Neuronal stem cell (in vitro differentiated cells): ENCODE measurements around the gene NAP1L4.
A peak's percentile ranks its signal among the peaks of the same experiment; 100 is the strongest.

Source experiments
- DNase-seq: peaks from one replicate; pipeline ENCODE4 v3.0.0-alpha.2; 2013; ENCODE audit warnings: low spot score
- H2AFZ ChIP-seq: one replicate; pipeline ENCODE4 v1.6.1; 2013; ENCODE audit warnings: mild to moderate bottlenecking, low read length, inconsistent platforms
- H2AK5ac ChIP-seq: 2 replicates; pipeline ENCODE4 v1.6.1; 2013; ENCODE audit warnings: low read depth, mild to moderate bottlenecking, inconsistent platforms, low read length, moderate library complexity, mixed read lengths
- H2BK120ac ChIP-seq: 2 replicates; pipeline ENCODE4 v1.6.1; 2013; ENCODE audit warnings: low read depth, mild to moderate bottlenecking, inconsistent platforms, low read length, moderate library complexity, mixed read lengths
- H2BK12ac ChIP-seq: one replicate; pipeline ENCODE4 v1.6.1; 2013; ENCODE audit warnings: low read length, inconsistent platforms
- H2BK15ac ChIP-seq: 2 replicates; pipeline ENCODE4 v1.6.1; 2013; ENCODE audit warnings: mild to moderate bottlenecking, low read length, inconsistent platforms, mixed read lengths
- H2BK5ac ChIP-seq: one replicate; pipeline ENCODE4 v1.6.1; 2013; ENCODE audit warnings: inconsistent platforms, mild to moderate bottlenecking, low read length, moderate library complexity
- H3K14ac ChIP-seq: one replicate; pipeline ENCODE4 v1.6.1; 2013; ENCODE audit warnings: low read length, inconsistent platforms
- H3K18ac ChIP-seq: 2 replicates; pipeline ENCODE4 v1.6.1; 2013; ENCODE audit warnings: low read length, inconsistent platforms
- H3K23ac ChIP-seq: 2 replicates; pipeline ENCODE4 v1.6.1; 2013; ENCODE audit warnings: low read depth, mild to moderate bottlenecking, mixed read lengths, low read length, inconsistent platforms; ENCODE audit not compliant: poor library complexity
- H3K27ac ChIP-seq: replicated peaks from 3 replicates; pipeline ENCODE4 v1.5.1; 2013; ENCODE audit warnings: low read length, inconsistent platforms
- H3K27me3 ChIP-seq, 3 experiments: 2 replicates each; pipeline ENCODE4 v1.6.1; 2013; ENCODE audit warnings: low read length in 3 of 3, mild to moderate bottlenecking in 2 of 3, inconsistent platforms in 1 of 3, low read depth in 1 of 3, mixed read lengths in 1 of 3, moderate library complexity in 1 of 3; ENCODE audit not compliant: control insufficient read depth in 3 of 3, insufficient read depth in 3 of 3
- H3K36me3 ChIP-seq, 2 donors: replicated peaks in 1 of 2; 2 replicates each; pipeline ENCODE4 v1.6.1; 2013; ENCODE audit warnings: low read length in 2 of 2; ENCODE audit not compliant: control insufficient read depth in 2 of 2, insufficient read depth in 2 of 2
- H3K4ac ChIP-seq: 2 replicates; pipeline ENCODE4 v1.6.1; 2013; ENCODE audit warnings: inconsistent platforms, mild to moderate bottlenecking, low read length, moderate library complexity
- H3K4me1 ChIP-seq, 2 donors: 1 replicate in 1 of 2; 2 replicates in 1 of 2; pipeline ENCODE4 v1.6.1; 2013; ENCODE audit warnings: low read length in 2 of 2, low read depth in 1 of 2; ENCODE audit not compliant: control insufficient read depth in 2 of 2, insufficient read depth in 1 of 2
- H3K4me2 ChIP-seq: one replicate; pipeline ENCODE4 v1.6.1; 2013; ENCODE audit warnings: mild to moderate bottlenecking, low read length, inconsistent platforms; ENCODE audit not compliant: insufficient read depth, poor library complexity, severe bottlenecking
- H3K4me3 ChIP-seq, 2 donors: 2 replicates each; pipeline ENCODE4 v1.5.1; 2013; ENCODE audit warnings: low read length in 2 of 2, mild to moderate bottlenecking in 2 of 2, inconsistent platforms in 1 of 2, moderate library complexity in 1 of 2
- H3K79me1 ChIP-seq: one replicate; pipeline ENCODE4 v1.6.1; 2013; ENCODE audit warnings: low read depth, mild to moderate bottlenecking, inconsistent platforms, low read length, moderate library complexity
- H3K9ac ChIP-seq: one replicate; pipeline ENCODE4 v1.6.1; 2013; ENCODE audit warnings: mild to moderate bottlenecking, low read depth, low read length, inconsistent platforms; ENCODE audit not compliant: poor library complexity
- H3K9me3 ChIP-seq, 2 donors: replicated peaks in 1 of 2; 2 replicates each; pipeline versions ENCODE3 to v1.6.1; 2013; ENCODE audit warnings: low read length in 2 of 2, mild to moderate bottlenecking in 2 of 2, inconsistent platforms in 1 of 2, low read depth in 1 of 2, mixed read lengths in 1 of 2, moderate library complexity in 1 of 2; ENCODE audit not compliant: control insufficient read depth in 2 of 2, insufficient read depth in 1 of 2
- H4K8ac ChIP-seq: one replicate; pipeline ENCODE4 v1.6.1; 2013; ENCODE audit warnings: low read depth, mild to moderate bottlenecking, inconsistent platforms, low read length, moderate library complexity
- H4K91ac ChIP-seq: one replicate; pipeline ENCODE4 v1.6.1; 2013; ENCODE audit warnings: low read length, low read depth, mild to moderate bottlenecking, inconsistent platforms; ENCODE audit not compliant: poor library complexity
- WGBS, 2 donors: extraction: QIAGEN DNeasy Blood & Tissue Kit; methylation state at CpG; one replicate each; pipeline ENCODE4 v1.1.7; 2013; ENCODE audit warnings: missing lambda C conversion rate in 2 of 2, mixed read lengths in 1 of 2; ENCODE audit not compliant: insufficient read length in 2 of 2, insufficient replicate concordance in 1 of 2; ENCODE audit errors: extremely low coverage in 2 of 2; 5-methylcytosine and 5-hydroxymethylcytosine counted together
- small RNA-seq: library from polyadenylated mRNA; stranded (forward); fragments of <200 nt; extraction: miRNeasy Mini kit (QIAGEN cat#:217004); gene quantifications from one replicate; pipeline ENCODE3, GENCODE V24; 2013; ENCODE audit not compliant: insufficient read depth

Gene NAP1L4

GRCh38 chr11:2898366-2899079, 93.6 kb downstream of the NAP1L4 start:
- H3K79me1 ChIP-seq: no peaks in the 10 kb centered on the region
- DNase-seq: no peak
- H3K14ac ChIP-seq: peak overlapping the region; percentile 78
- H3K27ac ChIP-seq: no peak overlapping the region
- no peak overlapping the region for H3K4ac ChIP-seq
- no peak overlapping the region for H3K23ac ChIP-seq
- H3K27me3 ChIP-seq: peaks cover 0 to 2% (median 0%) of the 10 kb centered on the region in 3 experiments
- peak overlapping the region; percentile 15 for H3K18ac ChIP-seq
- H3K4me3 ChIP-seq: no peak overlapping the region
- peak overlapping the region; percentile 28 for H2BK15ac ChIP-seq
- no peak overlapping the region for H3K4me2 ChIP-seq
- H2BK12ac ChIP-seq: no peak overlapping the region
- peak overlapping the region; percentile 68 for H2BK5ac ChIP-seq
- H2BK120ac ChIP-seq: no peak overlapping the region
- no peak overlapping the region for H3K9ac ChIP-seq
- H4K91ac ChIP-seq: no peak overlapping the region
- H2AFZ ChIP-seq: peak overlapping the region; percentile 77
- no peaks in the 10 kb centered on the region for H3K36me3 ChIP-seq
- WGBS, 2 donors: no CpG with 5 or more reads among the region's 12 CpGs
- no peak overlapping the region for H4K8ac ChIP-seq
- no peak overlapping the region for H2AK5ac ChIP-seq
- H3K9me3 ChIP-seq: no peaks in the 10 kb centered on the region
- peaks cover 12 to 15% of the 10 kb centered on the region in 2 donors for H3K4me1 ChIP-seq

- H2BK12ac ChIP-seq: peak overlapping the region; percentile 52
- H3K4ac ChIP-seq: no peak overlapping the region
- no peak overlapping the region for H2BK5ac ChIP-seq
- H3K9me3 ChIP-seq: no peaks in the 10 kb centered on the region
- H3K18ac ChIP-seq: peak overlapping the region; percentile 61
- peaks cover 0 to 2% (median 0%) of the 10 kb centered on the region in 3 experiments for H3K27me3 ChIP-seq
- no peak overlapping the region for H2AFZ ChIP-seq
- peaks cover 13 to 14% of the 10 kb centered on the region in 2 donors for H3K4me1 ChIP-seq
- no peak overlapping the region for H2BK120ac ChIP-seq
- no peak overlapping the region for H3K4me2 ChIP-seq
- H4K91ac ChIP-seq: peak overlapping the region; percentile 22
- H2BK15ac ChIP-seq: peak overlapping the region; percentile 86
- H3K9ac ChIP-seq: no peak overlapping the region
- H3K4me3 ChIP-seq: no peak overlapping the region
- no peak overlapping the region for H3K27ac ChIP-seq
- DNase-seq: no peak
- H3K23ac ChIP-seq: no peak overlapping the region
- H4K8ac ChIP-seq: no peak overlapping the region
- WGBS, 2 donors: no CpG with 5 or more reads among the region's 6 CpGs
- no peaks in the 10 kb centered on the region for H3K79me1 ChIP-seq
- H3K14ac ChIP-seq: no peak overlapping the region
- H3K36me3 ChIP-seq: no peaks in the 10 kb centered on the region
- H2AK5ac ChIP-seq: peak overlapping the region; percentile 86
These were observed 95.1 kb downstream of the NAP1L4 start for GRCh38 chr11:2897048-2897447.

DNA sequence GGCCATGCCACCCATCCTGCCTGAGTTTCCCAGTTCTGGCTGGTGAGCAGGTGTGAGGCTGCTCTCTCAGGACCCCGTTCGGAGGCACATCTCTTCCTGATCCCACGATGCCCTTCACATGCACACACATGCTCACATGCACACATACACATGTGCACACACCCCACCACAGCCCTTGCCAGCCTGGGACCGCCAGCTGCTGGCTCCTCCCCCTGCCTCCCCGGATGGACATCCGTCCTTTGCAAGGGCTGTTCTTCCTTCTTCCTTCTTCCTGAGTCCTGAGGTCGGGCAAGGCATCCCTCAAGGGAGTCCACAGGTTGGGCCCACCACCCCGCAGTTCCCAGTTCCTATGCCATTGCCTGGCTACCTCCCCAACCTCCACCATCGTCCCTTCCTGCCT, 96.1 kb downstream of the NAP1L4 start:
- Histone ChIP-seq H3K79me1 (no peaks in the 10 kb centered on the region), H3K9ac (no peak overlapping the region), H2BK120ac (peak overlapping the region; percentile 74), H3K27ac (no peak overlapping the region), H3K18ac (peak overlapping the region; percentile 46), H3K23ac (no peak overlapping the region), H3K4ac (no peak overlapping the region), H3K4me3 (no peak overlapping the region), H2AFZ (no peak overlapping the region), H3K27me3 (peaks cover 0 to 2% (median 0%) of the 10 kb centered on the region in 3 experiments), H3K36me3 (no peaks in the 10 kb centered on the region), H2BK15ac (peak overlapping the region; percentile 86), H2BK12ac (peak overlapping the region; percentile 75), H2BK5ac (peak overlapping the region; percentile 72), H2AK5ac (peak overlapping the region; percentile 86), H3K14ac (peak overlapping the region; percentile 41), H3K4me2 (no peak overlapping the region), H3K9me3 (no peaks in the 10 kb centered on the region), H4K91ac (no peak overlapping the region), H4K8ac (no peak overlapping the region), H3K4me1 (peaks cover 15 to 20% of the 10 kb centered on the region in 2 donors)
- no CpG with 5 or more reads among the region's 9 CpGs for WGBS, 2 donors
- DNase-seq: no peak

Small RNA genes within 50 kb of the gene (small RNA-seq; reads per million reads assigned to genes)
- 44.2 reads per million, percentile 92 among the genes with 10 or more reads in this experiment for gene SNORA54
